NCI-H187 (cell line): ENCODE measurements around the gene EPB41L2.
"Not testable (repeated sequence)": the region's sequence is repeated elsewhere in the genome, so short reads cannot be mapped to it uniquely, and the experiment has no call there.

Source experiments
- DNase-seq, 2 experiments: peaks; one replicate each; lab custom pipeline; 2025; lab: John Stamatoyannopoulos, UW

Gene EPB41L2

DNA sequence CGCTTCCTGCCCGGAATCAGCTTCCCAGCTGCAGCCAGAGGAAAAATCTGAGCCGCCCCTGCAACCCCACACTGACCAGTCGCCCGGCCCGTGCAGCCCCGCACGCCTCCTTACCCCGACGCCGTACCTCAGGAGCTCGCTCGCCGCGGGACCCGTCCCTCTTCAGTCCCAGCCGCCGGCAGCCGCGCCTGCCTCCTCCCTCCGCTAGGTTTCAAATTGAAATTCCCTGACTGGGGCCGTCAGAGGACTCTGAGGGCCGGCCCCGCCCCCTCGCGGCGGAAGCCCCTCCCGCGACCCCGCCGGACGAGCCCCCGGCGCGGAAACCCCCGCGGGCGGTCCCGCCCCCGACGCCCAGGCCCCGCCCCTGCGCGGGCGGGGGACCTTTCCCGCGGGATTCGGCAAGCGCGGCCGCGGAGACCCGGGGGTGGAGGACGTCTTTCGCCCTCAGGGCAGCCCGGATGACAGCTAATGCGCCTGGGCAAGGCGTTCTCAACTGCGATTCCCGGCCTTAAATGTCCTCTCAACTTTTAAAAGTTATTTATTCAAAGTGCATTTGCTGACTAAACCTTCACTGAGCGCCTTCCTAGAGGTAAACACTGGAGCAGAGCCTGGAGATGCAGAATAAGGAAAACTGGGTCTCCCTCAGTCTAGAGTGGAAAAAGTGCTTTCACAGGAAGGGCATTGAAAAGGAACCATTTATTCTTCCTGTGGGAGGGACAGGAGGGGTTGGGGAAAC lies at the start of gene EPB41L2:
Gene EPB41L2 (minus strand): TSS at position 218 of the 736 bp plus-strand sequence. CDS start 106,760 bp downstream, outside the sequence.
- no peak for DNase-seq

DNA sequence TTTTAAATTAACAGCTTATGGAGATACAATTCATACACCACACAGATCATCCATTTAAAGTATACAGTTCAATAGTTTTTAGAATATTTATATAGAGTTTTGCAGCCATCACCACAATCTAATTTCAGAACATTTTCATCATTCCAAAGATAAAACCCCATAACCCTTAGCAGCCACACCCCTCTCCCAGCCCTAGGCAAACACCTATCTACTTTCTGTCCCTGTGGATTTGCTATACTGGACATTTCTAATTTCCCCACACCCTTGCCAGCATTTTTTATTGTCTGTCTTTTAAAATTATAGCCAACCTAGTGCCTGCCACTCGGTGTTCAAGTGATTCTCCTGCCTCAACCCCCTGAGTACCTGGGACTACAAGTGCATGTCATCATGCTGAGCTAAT lies 49.2 kb upstream of the EPB41L2 start:
- DNase-seq: no peak

DNA sequence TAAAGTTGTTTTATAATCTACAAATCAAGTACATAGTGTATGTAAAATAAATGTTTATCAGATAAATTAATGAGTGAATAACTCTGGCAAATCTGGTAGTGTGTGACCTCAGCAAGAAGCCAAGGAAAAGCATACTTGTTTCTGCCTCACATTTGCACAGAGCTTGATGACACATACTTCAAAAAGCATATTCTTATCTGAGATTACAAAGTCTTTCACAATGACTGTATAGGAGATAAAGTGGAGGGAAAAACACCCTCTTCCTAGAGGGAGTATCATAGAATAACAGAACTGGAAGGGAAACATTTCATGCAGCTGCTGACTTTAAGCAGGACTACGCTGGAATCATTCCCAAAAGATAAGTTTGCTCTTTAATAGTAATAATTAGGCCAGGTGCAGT lies 44.1 kb upstream of the EPB41L2 start:
- no peak for DNase-seq

DNA sequence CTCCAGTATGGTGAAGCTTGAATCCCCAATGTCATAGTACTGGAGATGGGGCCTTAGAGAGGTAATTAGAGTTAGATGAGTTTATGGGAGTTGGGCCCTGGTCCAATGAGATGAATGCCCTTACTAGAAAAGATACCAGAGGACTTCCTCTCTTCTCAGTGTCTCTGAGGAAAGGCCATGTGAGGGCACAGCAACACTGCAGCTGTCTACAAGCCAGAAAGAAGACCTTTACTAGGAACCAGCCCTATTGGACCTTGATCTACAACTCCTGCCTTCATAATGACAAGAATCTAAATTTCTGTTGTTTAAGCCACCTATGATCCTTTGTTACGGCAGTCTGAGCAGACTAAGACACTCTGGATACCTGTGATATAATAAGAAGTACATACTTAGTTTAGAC lies 40.9 kb upstream of the EPB41L2 start:
- DNase-seq: no peak

DNA sequence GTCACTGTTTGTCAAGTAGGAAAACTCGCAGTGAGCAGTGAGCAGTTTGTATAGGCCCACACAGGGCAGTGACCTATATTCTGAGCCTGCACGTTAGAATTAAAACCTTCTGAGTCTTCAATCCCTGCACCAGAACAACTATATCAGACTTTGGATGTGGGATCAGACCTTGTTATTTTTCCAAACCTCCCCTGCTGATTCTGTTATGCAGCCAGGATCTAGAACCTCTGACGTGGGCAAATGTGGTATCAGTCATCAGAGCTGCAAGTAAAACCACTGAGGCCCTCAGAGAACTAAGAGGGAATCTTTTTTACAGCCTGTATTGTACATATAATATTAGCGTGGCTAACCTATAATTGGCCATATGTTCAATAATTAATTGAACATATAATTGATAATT lies 40.3 kb upstream of the EPB41L2 start:
- DNase-seq: no peak

DNA sequence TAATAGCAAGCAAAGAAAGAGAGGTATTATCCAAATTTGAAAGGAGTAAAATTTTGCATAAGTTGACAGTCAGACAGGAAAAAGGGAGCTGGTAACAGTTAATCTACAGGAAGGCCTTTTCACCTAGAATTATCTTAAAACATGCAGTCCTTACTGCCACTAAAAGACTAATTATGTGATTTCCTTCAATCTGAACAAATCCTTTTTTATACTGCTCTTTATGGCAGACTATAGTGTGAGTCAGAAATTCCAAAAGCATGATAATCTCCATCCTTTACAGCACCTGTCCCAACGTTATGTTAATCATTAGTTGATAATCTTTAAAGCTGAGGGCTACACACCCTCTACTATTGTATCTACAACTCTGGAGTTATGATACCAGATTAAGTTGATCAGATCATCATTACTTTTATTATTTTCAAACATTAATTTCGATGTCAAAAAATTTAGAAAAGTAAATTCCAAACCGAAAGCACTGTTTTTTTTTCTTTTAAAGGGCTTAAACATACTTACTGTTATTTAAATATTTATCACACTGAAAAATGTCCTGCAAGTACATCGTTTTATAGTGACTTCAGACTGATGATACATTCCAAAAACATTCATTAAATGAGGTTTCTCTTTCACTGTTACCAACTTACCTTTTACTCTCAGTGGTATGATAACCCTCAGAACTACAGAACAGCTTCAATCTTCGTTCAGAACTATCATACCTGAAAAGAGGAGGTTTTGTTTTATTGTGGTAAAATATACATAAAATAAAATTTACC lies 39.1 kb upstream of the EPB41L2 start:
- DNase-seq: no peak

DNA sequence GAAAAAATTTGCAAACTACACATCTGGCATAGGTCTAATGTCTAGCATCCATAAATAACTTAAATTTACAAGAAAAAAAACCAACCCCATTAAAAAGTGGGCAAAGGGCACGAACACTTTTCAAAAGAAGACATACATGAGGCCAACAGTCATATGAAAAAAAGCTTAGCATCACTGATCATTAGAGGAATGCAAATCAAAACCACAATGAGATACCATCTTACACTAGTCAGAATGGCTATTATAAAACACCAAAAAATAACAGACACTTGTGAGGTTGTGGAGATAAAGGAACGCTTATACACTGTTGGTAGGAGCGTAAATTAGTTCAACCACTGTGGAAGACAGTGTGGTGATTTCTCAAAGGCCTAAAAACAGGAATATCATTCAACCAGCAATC lies 33.7 kb upstream of the EPB41L2 start:
- DNase-seq: no peak

DNA sequence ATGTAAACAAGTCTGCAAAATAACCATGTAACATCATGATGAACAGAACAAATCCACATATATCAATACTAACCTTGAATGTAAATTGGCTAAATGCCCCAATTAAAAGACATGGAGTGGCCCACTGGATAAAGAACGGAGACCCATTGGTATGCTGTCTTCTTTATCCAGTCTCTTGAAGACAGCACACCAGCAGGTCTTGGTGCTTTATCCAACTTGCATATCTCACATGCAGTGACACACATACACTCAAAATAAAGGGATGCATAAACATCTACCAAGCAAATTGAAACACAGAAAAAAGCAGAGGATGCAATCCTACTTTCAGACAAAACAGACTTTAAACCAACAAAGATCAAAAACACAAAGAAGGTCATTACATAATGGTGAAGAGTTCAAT lies 30.3 kb upstream of the EPB41L2 start:
- DNase-seq: no peak

DNA sequence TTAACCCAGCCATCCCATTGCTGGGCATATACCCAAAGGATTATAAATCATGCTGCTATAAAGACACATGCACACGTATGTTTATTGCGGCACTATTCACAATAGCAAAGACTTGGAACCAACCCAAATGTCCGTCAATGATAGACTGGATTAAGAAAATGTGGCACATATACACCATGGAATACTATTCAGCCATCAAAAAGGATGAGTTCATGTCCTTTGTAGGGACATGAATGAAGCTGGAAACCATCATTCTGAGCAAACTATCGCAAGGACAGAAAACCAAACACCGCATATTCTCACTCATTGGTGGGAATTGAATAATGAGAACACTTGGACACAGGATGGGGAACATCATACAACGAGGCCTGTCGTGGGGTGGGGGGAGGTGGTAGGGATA lies 28.9 kb upstream of the EPB41L2 start:
- not testable (repeated sequence) for DNase-seq

DNA sequence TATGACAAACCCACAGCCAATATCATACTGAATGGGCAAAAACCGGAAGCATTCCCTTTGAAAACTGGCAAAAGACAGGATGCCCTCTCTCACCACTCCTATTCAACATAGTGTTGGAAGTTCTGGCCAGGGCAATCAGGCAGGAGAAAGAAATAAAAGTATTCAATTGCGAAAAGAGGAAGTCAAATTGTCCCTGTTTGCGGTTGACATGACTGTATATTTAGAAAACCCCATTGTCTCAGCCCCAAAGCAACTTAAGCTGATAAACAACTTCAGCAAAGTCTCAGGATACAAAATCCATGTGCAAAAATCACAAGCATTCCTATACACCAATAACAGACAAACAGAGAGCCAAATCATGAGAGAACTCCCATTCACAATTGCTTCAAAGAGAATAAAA lies 27.3 kb upstream of the EPB41L2 start:
- not testable (repeated sequence) for DNase-seq

DNA sequence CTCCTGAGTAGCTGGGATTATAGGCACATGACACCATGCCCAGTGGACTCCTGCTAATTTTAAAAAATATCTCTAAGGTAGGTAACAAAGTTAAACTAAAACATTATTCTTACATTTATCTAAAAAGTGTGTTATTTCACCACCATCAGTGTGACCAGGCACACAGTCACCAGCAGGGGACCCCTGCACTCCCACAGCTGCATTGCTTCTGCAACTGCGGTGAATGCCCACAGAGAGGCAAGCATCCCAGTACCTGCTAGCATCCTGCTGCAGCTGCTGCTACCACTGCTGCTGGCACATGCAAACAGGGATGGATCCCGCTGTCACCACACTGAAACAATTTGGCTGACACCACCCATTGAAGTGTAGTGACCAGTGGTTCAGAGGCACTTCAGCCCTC lies 21.9 kb upstream of the EPB41L2 start:
- DNase-seq: no peak

DNA sequence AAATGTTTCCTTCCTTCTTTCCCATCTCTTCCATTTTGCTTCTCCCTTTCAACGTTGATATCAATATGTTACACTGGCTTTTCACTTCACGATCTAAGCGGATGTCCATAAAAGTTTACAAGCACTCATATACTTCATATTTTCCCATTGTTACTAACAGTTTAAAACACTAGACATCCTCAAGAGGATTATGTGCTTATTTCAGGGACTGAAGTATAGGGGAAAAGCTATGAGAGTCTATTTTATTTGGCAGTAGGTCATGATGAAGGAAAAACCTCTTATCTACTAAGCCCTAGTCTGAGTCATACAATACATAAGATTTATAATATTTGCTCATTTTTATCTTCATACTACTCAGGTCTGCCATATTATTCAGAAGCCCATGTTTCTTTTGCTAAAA lies 20.6 kb upstream of the EPB41L2 start:
- no peak for DNase-seq

DNA sequence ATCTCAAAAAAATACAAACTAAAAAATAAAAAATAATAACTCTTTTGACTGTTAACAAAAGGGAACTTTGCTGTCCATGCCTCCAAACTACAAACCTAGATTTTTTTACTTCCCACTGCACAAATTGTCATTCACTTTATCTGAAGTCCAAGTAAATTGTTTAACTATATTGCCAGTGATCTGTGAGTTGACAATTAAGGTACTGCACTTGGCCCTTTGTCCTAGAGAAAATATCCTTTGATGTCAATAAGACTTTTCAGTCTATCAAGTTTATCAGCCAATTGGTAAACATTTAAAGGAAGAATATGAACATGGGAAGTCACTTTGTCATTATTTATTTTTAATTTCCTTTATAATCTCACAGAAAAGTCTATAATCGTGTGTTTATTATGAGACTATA lies 19.3 kb upstream of the EPB41L2 start:
- no peak for DNase-seq

DNA sequence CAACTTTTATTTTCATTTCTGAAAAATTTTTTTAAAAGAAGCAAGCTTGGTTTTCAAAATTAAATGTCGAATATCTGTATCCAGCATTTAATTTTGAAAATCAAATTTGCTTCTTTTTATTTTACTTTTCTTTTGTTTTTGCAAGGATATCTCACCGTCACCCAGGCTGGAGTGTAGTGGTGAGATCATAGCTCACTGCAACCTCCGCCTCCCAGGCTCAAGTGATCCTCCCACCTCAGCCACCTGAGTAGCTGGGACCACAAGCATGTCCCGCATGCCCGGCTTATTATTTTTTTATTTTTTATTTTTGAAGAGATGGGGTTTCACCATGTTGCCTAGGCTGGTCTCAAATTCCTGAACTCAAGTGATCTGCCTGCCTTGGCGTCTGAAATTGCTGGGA lies 17.0 kb upstream of the EPB41L2 start:
- DNase-seq: no peak

DNA sequence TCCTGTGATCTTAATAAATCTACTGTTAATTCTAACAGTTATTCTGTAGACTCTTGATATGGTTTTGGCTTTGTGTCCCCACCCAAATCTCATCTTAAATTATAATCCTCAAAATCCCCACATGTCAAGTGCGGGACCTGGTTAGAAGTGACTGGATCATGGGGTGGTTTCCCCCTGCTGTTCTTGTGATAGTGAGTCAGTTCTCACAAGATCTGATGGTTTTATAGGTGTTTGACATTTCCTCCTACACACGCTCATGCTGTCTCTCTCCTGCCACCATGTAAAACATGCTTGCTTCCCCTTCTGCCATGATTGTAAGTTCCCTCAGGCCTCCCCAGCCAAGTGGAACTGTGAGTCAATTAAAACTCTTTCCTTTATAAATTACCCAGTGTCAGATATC lies 10.5 kb upstream of the EPB41L2 start:
- DNase-seq: no peak

DNA sequence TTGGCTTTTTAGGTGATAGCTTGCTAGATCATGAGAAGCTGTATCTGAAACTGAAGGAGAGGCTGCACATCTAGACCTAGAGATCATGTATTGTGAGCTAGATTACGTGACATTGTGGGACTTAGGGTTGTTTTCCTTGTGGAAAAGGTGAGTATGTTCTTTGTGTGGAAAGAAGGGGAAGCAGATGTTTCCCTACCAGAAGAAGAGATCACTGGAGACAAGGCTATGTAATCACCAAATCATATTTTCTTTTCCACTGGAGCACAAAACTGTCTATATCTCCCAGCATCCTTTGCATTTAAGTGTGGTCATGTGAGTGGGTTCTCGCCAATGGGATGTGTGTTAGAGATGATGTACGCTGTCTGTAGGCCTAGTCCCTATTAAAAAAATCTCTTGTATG lies 7.0 kb upstream of the EPB41L2 start:
- DNase-seq: no peak

DNA sequence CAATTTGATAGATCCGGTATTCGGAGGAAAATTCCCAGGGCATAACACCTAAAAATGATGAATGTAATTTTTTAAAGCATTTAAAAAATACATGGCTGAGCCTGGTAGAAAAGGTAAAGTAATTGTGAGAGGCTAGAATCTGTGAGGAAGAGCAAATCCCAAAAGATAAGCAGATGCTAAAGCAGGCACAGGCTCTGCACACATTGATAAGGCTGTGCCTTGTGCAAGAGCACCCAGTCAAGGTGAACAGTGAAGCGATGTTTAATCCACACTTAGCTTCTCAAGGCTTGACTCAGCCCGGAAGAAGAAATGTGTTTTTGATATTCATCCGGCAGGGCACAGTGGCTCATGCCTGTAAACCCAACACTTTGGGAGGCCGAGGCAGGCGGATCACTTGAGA lies 5.1 kb upstream of the EPB41L2 start:
- no peak for DNase-seq

DNA sequence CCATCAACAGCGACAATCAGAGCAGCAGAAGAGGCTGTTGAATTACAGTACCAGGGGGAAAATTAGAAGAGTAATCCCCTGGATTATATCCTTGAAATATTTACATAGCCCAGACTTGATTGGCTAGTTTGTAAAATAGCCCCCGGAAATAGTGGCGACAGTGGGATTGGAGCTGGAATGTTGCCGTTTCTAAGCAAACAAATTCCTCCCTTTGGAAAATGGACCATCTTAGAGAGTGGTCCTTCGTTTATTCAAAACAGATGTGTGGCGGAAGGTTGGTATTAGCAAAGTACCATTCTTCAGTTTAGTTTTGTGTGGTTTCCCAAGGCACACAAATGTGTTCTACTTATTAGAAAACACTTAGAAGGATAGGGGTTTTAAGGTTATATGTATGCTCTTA lies 4.5 kb upstream of the EPB41L2 start:
- DNase-seq: no peak

DNA sequence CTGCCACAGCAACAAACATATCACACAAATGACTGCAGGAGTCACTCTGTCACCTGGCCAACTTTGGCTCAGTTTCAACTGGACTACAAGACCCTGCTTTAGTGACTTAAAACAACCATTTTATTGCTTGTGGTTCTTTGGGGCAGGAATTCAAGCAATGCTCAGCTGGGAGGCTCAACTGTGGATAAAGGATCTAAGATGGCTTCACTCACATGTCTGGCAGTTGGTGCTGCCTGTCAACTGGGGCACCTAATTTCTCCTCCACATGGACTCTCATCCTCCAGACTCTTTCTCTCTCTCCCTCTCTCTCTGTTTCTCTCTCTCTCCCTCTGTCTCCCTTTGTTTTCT lies 2.8 kb upstream of the EPB41L2 start:
- no peak for DNase-seq

DNA sequence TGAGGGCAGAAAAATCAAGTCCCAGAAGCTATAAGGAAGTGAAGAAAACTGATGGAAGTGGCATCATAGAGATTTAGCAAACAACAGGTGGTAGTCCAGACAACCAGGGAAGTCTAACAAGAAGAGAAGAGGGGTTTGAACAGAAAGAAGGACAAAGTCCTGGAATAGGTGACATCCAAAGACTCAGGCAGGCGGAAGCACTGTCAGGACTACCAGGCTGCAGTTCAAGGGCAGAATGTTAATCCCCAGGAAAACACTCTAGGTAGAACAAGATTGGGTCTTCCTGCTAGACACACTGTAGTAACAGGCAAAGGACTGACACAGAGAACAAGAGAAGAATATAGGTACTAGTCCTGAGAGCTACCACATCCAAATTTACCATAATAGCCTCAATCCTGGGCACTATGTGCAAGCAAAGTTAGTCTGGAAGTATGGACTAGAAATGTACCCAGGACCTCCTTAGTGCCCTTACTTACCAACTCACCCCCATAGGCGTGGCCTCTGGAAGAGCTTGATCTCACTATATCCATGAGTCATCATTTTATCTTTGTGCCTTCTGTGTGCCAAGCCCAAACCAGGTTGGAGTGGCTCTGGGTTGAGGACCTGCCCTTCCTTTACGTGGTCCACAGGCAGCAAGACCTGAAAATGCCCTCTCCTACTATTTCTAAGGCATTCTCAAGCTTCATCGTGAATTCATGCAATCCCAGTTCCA lies 2.2 kb upstream of the EPB41L2 start:
- DNase-seq: no peak

DNA sequence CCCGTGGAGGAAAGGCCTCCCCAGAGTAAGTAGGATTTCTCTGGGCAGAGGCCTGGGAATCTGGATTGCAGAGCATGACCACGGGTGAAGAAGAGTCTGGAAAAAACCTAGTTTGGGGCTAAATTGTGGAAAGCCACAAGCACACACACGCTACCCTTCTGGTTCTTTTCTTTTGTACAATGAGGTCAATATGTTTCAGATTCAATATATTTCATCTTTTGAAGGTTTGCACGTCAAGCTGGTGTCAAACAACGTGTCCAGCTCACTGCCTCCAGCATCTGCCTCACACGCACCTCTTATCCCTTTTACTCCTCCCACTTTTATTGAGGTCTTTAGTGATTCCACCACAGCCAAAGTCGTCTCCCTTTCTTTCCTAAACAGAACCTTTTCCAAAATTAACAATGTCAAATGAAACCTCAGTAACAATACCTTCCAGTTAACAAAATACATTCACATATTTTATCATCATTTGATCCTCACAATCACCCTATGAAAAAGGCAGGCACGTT lies 773 bp upstream of the EPB41L2 start:
- no peak for DNase-seq

DNA sequence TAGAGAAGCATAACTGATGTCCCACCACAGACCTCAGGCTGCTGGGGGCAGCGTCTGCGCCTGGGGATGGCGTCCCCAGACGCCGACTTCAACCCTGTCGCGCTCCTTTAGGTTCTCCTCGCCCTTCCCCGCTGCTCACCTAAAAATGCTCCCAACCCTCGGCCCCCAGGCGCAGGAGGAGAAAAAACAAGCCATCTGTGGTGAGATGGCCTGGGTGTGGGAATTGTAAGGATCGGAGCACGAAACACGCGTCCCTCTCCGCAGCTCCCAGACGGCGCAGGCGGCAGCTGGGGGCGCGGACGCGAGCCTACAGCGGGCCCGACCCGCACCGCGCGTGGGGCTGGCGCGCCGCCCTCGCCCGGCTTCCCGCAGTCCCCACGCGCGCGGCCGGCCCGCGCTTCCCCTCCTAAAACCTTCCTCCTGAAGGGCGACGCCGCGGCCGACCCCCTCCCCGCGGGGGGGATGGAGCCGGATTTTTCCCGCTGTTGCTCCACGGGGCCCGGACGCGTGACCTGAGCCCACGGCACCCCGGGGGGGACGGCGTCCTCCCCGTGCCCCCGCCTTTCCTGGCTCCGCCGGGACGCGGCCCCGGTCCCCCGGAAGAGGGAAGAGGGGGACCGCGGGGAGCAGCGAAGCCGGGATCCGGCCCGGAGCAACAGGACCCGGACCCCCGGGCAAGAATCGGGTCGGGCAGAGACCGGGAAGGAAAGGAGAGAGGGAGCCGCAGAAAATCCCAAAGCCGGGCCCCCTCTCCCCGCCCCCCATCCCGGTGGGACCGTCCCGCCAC lies 611 bp downstream of the EPB41L2 start:
- DNase-seq: no peak
